ENCODE results near the gene SLC10A7.

Gene SLC10A7

GRCh38 chr4:146478009-146478408 lies 43.7 kb downstream of the SLC10A7 start:
- Histone ChIP-seq H3K9ac (ENCODE audit: low read depth in 1 of 2, low read length in 2 of 2) (no peak overlapping the region), H3K9me3 (ENCODE audit: control insufficient read depth in 1 of 2, low read length in 2 of 2) (peaks cover 4 to 10% of the 10 kb centered on the region in 2 donors), H3K27me3 (ENCODE audit: control insufficient read depth in 1 of 2, insufficient read depth in 2 of 2, low read length in 2 of 2) (no peaks in the 10 kb centered on the region), H3K4me3 (ENCODE audit: low read depth in 1 of 2, low read length in 2 of 2) (no peak overlapping the region), H3K4me1 (ENCODE audit: control insufficient read depth in 1 of 2, insufficient read depth in 2 of 2, low read length in 2 of 2) (no peaks in the 10 kb centered on the region), H3K27ac (ENCODE audit: low read depth, low read length) (no peak overlapping the region), H3K36me3 (ENCODE audit: control insufficient read depth in 1 of 2, insufficient read depth in 2 of 2, low read length in 2 of 2) (no peaks in the 10 kb centered on the region)

- Histone ChIP-seq H3K36me3 (ENCODE audit: control insufficient read depth in 1 of 2, insufficient read depth in 2 of 2, low read length in 2 of 2) (no peaks in the 10 kb centered on the region), H3K9me3 (ENCODE audit: control insufficient read depth in 1 of 2, low read length in 2 of 2) (peaks cover 0 to 3% of the 10 kb centered on the region in 2 donors), H3K27ac (ENCODE audit: low read depth, low read length) (no peak overlapping the region), H3K4me1 (ENCODE audit: control insufficient read depth in 1 of 2, insufficient read depth in 2 of 2, low read length in 2 of 2) (no peaks in the 10 kb centered on the region), H3K9ac (ENCODE audit: low read depth in 1 of 2, low read length in 2 of 2) (no peak overlapping the region), H3K27me3 (ENCODE audit: control insufficient read depth in 1 of 2, insufficient read depth in 2 of 2, low read length in 2 of 2) (no peaks in the 10 kb centered on the region), H3K4me3 (ENCODE audit: low read depth in 1 of 2, low read length in 2 of 2) (no peak overlapping the region)
Measured at GRCh38 chr4:146477054-146477453, 44.7 kb downstream of the SLC10A7 start.

GRCh38 chr4:146472404-146472803 lies 49.3 kb downstream of the SLC10A7 start:
- Histone ChIP-seq H3K4me3 (ENCODE audit: low read depth in 1 of 2, low read length in 2 of 2) (no peak overlapping the region), H3K4me1 (ENCODE audit: control insufficient read depth in 1 of 2, insufficient read depth in 2 of 2, low read length in 2 of 2) (no peaks in the 10 kb centered on the region)

GRCh38 chr4:146470604-146471003 lies 51.1 kb downstream of the SLC10A7 start:
- Histone ChIP-seq H3K27ac (ENCODE audit: low read depth, low read length) (no peak overlapping the region), H3K9ac (ENCODE audit: low read depth in 1 of 2, low read length in 2 of 2) (no peak overlapping the region), H3K9me3 (ENCODE audit: control insufficient read depth in 1 of 2, low read length in 2 of 2) (no peaks in the 10 kb centered on the region), H3K27me3 (ENCODE audit: control insufficient read depth in 1 of 2, insufficient read depth in 2 of 2, low read length in 2 of 2) (no peaks in the 10 kb centered on the region), H3K4me3 (ENCODE audit: low read depth in 1 of 2, low read length in 2 of 2) (no peak overlapping the region), H3K36me3 (ENCODE audit: control insufficient read depth in 1 of 2, insufficient read depth in 2 of 2, low read length in 2 of 2) (no peaks in the 10 kb centered on the region), H3K4me1 (ENCODE audit: control insufficient read depth in 1 of 2, insufficient read depth in 2 of 2, low read length in 2 of 2) (no peaks in the 10 kb centered on the region)

More at GRCh38 chr4:146472404-146472803, 49.3 kb downstream of the SLC10A7 start:
- Histone ChIP-seq H3K9ac (ENCODE audit: low read depth in 1 of 2, low read length in 2 of 2) (no peak overlapping the region), H3K9me3 (ENCODE audit: control insufficient read depth in 1 of 2, low read length in 2 of 2) (no peaks in the 10 kb centered on the region), H3K27ac (ENCODE audit: low read depth, low read length) (no peak overlapping the region), H3K27me3 (ENCODE audit: control insufficient read depth in 1 of 2, insufficient read depth in 2 of 2, low read length in 2 of 2) (no peaks in the 10 kb centered on the region), H3K36me3 (ENCODE audit: control insufficient read depth in 1 of 2, insufficient read depth in 2 of 2, low read length in 2 of 2) (no peaks in the 10 kb centered on the region)

- Histone ChIP-seq H3K9ac (ENCODE audit: low read depth in 1 of 2, low read length in 2 of 2) (no peak overlapping the region), H3K36me3 (ENCODE audit: control insufficient read depth in 1 of 2, insufficient read depth in 2 of 2, low read length in 2 of 2) (no peaks in the 10 kb centered on the region), H3K27me3 (ENCODE audit: control insufficient read depth in 1 of 2, insufficient read depth in 2 of 2, low read length in 2 of 2) (no peaks in the 10 kb centered on the region), H3K27ac (ENCODE audit: low read depth, low read length) (no peak overlapping the region), H3K4me1 (ENCODE audit: control insufficient read depth in 1 of 2, insufficient read depth in 2 of 2, low read length in 2 of 2) (no peaks in the 10 kb centered on the region), H3K4me3 (ENCODE audit: low read depth in 1 of 2, low read length in 2 of 2) (no peak overlapping the region), H3K9me3 (ENCODE audit: control insufficient read depth in 1 of 2, low read length in 2 of 2) (no peaks in the 10 kb centered on the region)
Measured at GRCh38 chr4:146469022-146469421, 52.7 kb downstream of the SLC10A7 start.

GRCh38 chr4:146465628-146466027 lies 56.1 kb downstream of the SLC10A7 start:
- H3K4me1 ChIP-seq (ENCODE audit: control insufficient read depth in 1 of 2, insufficient read depth in 2 of 2, low read length in 2 of 2): no peaks in the 10 kb centered on the region
- no peak overlapping the region for H3K4me3 ChIP-seq (ENCODE audit: low read depth in 1 of 2, low read length in 2 of 2)
- no peaks in the 10 kb centered on the region for H3K9me3 ChIP-seq (ENCODE audit: control insufficient read depth in 1 of 2, low read length in 2 of 2)
- no peaks in the 10 kb centered on the region for H3K36me3 ChIP-seq (ENCODE audit: control insufficient read depth in 1 of 2, insufficient read depth in 2 of 2, low read length in 2 of 2)
- no peak overlapping the region for H3K27ac ChIP-seq (ENCODE audit: low read depth, low read length)
- no peak overlapping the region for H3K9ac ChIP-seq (ENCODE audit: low read depth in 1 of 2, low read length in 2 of 2)
- no peaks in the 10 kb centered on the region for H3K27me3 ChIP-seq (ENCODE audit: control insufficient read depth in 1 of 2, insufficient read depth in 2 of 2, low read length in 2 of 2)

GRCh38 chr4:146462251-146462650 lies 59.5 kb downstream of the SLC10A7 start:
- Histone ChIP-seq H3K4me3 (ENCODE audit: low read depth in 1 of 2, low read length in 2 of 2) (no peak overlapping the region), H3K4me1 (ENCODE audit: control insufficient read depth in 1 of 2, insufficient read depth in 2 of 2, low read length in 2 of 2) (no peaks in the 10 kb centered on the region), H3K9me3 (ENCODE audit: control insufficient read depth in 1 of 2, low read length in 2 of 2) (no peaks in the 10 kb centered on the region), H3K27ac (ENCODE audit: low read depth, low read length) (no peak overlapping the region), H3K9ac (ENCODE audit: low read depth in 1 of 2, low read length in 2 of 2) (no peak overlapping the region), H3K27me3 (ENCODE audit: control insufficient read depth in 1 of 2, insufficient read depth in 2 of 2, low read length in 2 of 2) (no peaks in the 10 kb centered on the region), H3K36me3 (ENCODE audit: control insufficient read depth in 1 of 2, insufficient read depth in 2 of 2, low read length in 2 of 2) (no peaks in the 10 kb centered on the region)

GRCh38 chr4:146458594-146458993 lies 63.1 kb downstream of the SLC10A7 start:
- Histone ChIP-seq H3K36me3 (ENCODE audit: control insufficient read depth in 1 of 2, insufficient read depth in 2 of 2, low read length in 2 of 2) (no peaks in the 10 kb centered on the region), H3K27ac (ENCODE audit: low read depth, low read length) (no peak overlapping the region), H3K27me3 (ENCODE audit: control insufficient read depth in 1 of 2, insufficient read depth in 2 of 2, low read length in 2 of 2) (no peaks in the 10 kb centered on the region), H3K9me3 (ENCODE audit: control insufficient read depth in 1 of 2, low read length in 2 of 2) (no peaks in the 10 kb centered on the region), H3K4me1 (ENCODE audit: control insufficient read depth in 1 of 2, insufficient read depth in 2 of 2, low read length in 2 of 2) (no peaks in the 10 kb centered on the region), H3K4me3 (ENCODE audit: low read depth in 1 of 2, low read length in 2 of 2) (no peak overlapping the region), H3K9ac (ENCODE audit: low read depth in 1 of 2, low read length in 2 of 2) (no peak overlapping the region)

GRCh38 chr4:146456681-146457080 lies 65.1 kb downstream of the SLC10A7 start:
- Histone ChIP-seq H3K27ac (ENCODE audit: low read depth, low read length) (no peak overlapping the region), H3K4me3 (ENCODE audit: low read depth in 1 of 2, low read length in 2 of 2) (no peak overlapping the region), H3K27me3 (ENCODE audit: control insufficient read depth in 1 of 2, insufficient read depth in 2 of 2, low read length in 2 of 2) (no peaks in the 10 kb centered on the region), H3K9ac (ENCODE audit: low read depth in 1 of 2, low read length in 2 of 2) (no peak overlapping the region), H3K9me3 (ENCODE audit: control insufficient read depth in 1 of 2, low read length in 2 of 2) (no peaks in the 10 kb centered on the region), H3K4me1 (ENCODE audit: control insufficient read depth in 1 of 2, insufficient read depth in 2 of 2, low read length in 2 of 2) (no peaks in the 10 kb centered on the region), H3K36me3 (ENCODE audit: control insufficient read depth in 1 of 2, insufficient read depth in 2 of 2, low read length in 2 of 2) (no peaks in the 10 kb centered on the region)

GRCh38 chr4:146453181-146453807 lies 68.4 kb downstream of the SLC10A7 start:
- Histone ChIP-seq H3K9me3 (ENCODE audit: control insufficient read depth in 1 of 2, low read length in 2 of 2) (peaks cover 0 to 3% of the 10 kb centered on the region in 2 donors), H3K27me3 (ENCODE audit: control insufficient read depth in 1 of 2, insufficient read depth in 2 of 2, low read length in 2 of 2) (no peaks in the 10 kb centered on the region), H3K27ac (ENCODE audit: low read depth, low read length) (no peak overlapping the region), H3K36me3 (ENCODE audit: control insufficient read depth in 1 of 2, insufficient read depth in 2 of 2, low read length in 2 of 2) (no peaks in the 10 kb centered on the region), H3K4me1 (ENCODE audit: control insufficient read depth in 1 of 2, insufficient read depth in 2 of 2, low read length in 2 of 2) (no peaks in the 10 kb centered on the region), H3K4me3 (ENCODE audit: low read depth in 1 of 2, low read length in 2 of 2) (no peak overlapping the region), H3K9ac (ENCODE audit: low read depth in 1 of 2, low read length in 2 of 2) (no peak overlapping the region)

- Histone ChIP-seq H3K4me3 (ENCODE audit: low read depth in 1 of 2, low read length in 2 of 2) (no peak overlapping the region), H3K4me1 (ENCODE audit: control insufficient read depth in 1 of 2, insufficient read depth in 2 of 2, low read length in 2 of 2) (no peaks in the 10 kb centered on the region), H3K27me3 (ENCODE audit: control insufficient read depth in 1 of 2, insufficient read depth in 2 of 2, low read length in 2 of 2) (no peaks in the 10 kb centered on the region), H3K9ac (ENCODE audit: low read depth in 1 of 2, low read length in 2 of 2) (no peak overlapping the region), H3K9me3 (ENCODE audit: control insufficient read depth in 1 of 2, low read length in 2 of 2) (peaks cover 0 to 3% of the 10 kb centered on the region in 2 donors), H3K27ac (ENCODE audit: low read depth, low read length) (no peak overlapping the region), H3K36me3 (ENCODE audit: control insufficient read depth in 1 of 2, insufficient read depth in 2 of 2, low read length in 2 of 2) (no peaks in the 10 kb centered on the region)
Measured at GRCh38 chr4:146450524-146450923, 71.2 kb downstream of the SLC10A7 start.

Measured in duodenal mucosa (tissue), 2 donors.